Fibroblast of the aortic adventitia (primary cell): Measurements from ENCODE around the gene ENPP6. TPM values are rescaled to one million over a fixed set of nuclear protein-coding genes. Genes with fewer than 3 reads are reported as not detected.

Source experiments
- DNase-seq: peaks from one replicate; pipeline ENCODE4 v3.0.0-alpha.2; 2010; ENCODE audit warnings: low read depth
- H3K4me3 ChIP-seq: 2 replicates; pipeline ENCODE4 v1.5.1; 2011; ENCODE audit warnings: low read depth, mild to moderate bottlenecking, control low read depth, low read length, moderate library complexity
- total RNA-seq: library from RNA; depleted of rRNA; stranded (reverse); fragments of >200 nt; gene quantifications from 2 replicates; pipeline ENCODE4 v1.2.3, GENCODE V29; 2012; ENCODE audit warnings: low replicate concordance
- TF ChIP-seq, protein P1 (sequence below): IDR thresholded peaks from 2 replicates; pipeline ENCODE4 v1.5.1; 2011; ENCODE audit warnings: mild to moderate bottlenecking, low read length, control low read depth, inconsistent platforms; ENCODE audit not compliant: insufficient read depth

Gene ENPP6
- total RNA-seq, 1 donor: 0.18 TPM

DNA sequence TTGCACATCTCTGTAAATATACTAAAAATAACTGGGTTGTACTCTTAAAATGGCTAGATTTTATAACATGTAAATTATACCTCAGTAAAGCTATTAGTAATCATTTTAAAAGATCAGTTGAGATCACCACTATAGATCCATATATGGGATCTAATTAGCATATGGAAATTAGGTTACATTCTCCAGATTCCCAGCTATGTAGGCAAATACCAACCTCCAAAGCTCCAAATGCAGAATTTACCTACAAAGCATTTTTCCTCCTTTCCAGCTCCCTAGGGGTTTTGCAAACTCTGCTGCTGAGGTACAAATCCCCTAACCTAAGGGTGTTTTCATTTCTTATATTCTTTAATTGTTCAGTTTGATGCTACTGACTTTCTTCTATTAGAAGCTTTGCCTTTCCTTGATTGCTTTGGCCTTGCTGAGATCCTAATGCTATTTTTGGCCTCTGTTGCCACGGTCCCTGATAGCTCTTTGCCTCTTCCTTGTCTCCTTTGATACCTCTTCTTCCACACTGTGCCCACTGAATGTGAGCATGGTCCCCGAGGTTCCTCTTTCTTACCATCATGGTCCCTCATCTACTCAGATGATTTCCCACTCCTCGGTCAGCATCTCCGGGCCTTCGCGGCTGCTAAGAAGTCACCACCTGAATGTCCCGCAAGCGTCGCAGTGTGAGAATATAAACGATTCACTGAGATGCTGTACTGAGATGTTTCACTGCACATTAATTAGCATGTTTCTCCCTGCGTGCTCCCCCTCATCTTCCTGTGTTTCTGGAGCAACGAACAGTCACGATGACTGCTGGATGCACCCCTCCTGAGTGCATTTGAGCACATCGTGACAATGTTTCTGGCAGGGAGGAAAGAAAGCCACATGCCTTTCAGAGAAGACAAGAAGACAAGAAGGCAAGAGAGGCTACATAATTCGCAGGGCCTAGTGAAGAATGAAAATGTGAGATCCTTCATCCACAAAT, 23.8 kb downstream of the ENPP6 start:
- TF ChIP-seq, protein P1, sequence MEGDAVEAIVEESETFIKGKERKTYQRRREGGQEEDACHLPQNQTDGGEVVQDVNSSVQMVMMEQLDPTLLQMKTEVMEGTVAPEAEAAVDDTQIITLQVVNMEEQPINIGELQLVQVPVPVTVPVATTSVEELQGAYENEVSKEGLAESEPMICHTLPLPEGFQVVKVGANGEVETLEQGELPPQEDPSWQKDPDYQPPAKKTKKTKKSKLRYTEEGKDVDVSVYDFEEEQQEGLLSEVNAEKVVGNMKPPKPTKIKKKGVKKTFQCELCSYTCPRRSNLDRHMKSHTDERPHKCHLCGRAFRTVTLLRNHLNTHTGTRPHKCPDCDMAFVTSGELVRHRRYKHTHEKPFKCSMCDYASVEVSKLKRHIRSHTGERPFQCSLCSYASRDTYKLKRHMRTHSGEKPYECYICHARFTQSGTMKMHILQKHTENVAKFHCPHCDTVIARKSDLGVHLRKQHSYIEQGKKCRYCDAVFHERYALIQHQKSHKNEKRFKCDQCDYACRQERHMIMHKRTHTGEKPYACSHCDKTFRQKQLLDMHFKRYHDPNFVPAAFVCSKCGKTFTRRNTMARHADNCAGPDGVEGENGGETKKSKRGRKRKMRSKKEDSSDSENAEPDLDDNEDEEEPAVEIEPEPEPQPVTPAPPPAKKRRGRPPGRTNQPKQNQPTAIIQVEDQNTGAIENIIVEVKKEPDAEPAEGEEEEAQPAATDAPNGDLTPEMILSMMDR: no peak
- no peak overlapping the region for H3K4me3 ChIP-seq
- DNase-seq: no peak

DNA sequence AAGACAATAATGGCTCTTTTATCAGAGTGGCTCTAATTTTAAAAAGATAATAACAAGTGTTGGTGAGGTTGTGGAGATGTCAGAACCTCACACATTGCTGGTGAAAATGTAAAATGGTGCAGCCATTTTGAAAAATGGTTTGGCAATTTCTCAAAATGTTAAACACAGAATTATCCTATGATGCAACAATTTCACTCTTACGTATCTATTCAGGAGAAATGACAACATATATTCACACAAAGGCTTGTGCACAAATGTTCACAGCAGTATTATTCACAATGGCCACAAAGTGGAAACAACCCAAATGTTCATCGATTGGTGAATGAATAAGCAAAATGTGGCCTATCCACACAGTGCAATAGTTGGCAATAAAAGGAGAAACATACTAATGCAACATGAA, 24.7 kb downstream of the ENPP6 start:
- H3K4me3 ChIP-seq: no peak overlapping the region
- DNase-seq: no peak
- TF ChIP-seq, protein P1: no peak

DNA sequence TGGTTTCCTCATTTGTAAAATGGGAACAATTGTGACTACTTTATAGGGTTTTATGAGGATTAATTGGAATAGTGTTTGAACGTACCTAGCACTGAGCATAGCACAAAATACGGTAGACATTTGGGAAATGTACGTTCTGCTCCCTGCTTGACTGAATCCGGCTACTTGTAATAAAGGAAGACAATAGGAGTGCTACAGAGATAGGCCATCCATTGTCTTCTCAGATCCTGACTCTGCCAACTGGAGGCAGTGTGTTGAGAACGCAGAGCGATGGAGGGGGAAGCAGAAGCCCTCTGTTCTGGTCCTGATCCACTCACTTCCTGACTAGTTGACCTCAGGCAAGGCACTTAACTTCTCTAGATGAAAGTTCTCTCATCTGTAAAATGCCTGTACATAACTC, 26.4 kb downstream of the ENPP6 start:
- no peak overlapping the region for H3K4me3 ChIP-seq
- TF ChIP-seq, protein P1: no peak
- no peak for DNase-seq

DNA sequence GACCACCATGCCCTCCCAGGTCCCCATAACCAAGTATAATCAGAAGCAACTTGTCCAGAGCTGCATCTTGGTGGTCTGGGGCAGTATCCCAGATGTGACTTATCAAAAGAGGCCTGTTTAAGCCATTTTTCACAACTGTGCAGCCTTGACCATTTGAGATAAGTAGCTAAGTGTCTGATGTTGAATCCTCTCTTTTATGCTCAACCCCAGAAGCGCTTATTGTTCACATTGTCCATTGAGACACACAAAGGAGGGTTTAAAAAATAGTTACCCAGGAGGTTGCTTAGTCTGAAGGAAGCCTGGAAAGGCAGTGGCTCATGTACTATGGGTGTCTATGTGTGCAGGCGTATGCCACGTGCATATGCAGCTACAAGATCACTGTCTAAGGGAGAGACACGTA, 27.0 kb downstream of the ENPP6 start:
- DNase-seq: no peak
- H3K4me3 ChIP-seq: no peak overlapping the region

DNA sequence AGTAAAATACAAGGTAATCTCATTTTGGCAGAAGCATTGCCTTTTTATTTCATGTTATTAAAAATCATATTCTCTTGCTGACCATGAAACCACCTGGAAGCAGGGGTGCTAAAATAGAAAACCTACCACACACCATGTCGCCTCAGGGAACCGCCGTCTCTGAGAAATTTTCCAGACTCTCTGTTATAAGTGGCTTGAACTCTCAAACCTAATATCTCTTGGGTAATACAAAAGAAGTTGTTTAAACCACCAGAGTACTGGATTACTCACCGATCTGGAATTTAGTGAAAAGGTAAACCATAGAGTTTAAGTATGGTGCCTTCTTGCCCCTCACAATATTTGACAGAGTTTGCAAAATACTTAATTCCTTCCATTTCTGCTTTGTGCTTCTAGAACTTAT, 27.7 kb downstream of the ENPP6 start:
- H3K4me3 ChIP-seq: no peak overlapping the region
- TF ChIP-seq, protein P1: no peak
- DNase-seq: no peak

More for the DNA sequence above, 27.0 kb downstream of the ENPP6 start:
- TF ChIP-seq, protein P1: no peak

DNA sequence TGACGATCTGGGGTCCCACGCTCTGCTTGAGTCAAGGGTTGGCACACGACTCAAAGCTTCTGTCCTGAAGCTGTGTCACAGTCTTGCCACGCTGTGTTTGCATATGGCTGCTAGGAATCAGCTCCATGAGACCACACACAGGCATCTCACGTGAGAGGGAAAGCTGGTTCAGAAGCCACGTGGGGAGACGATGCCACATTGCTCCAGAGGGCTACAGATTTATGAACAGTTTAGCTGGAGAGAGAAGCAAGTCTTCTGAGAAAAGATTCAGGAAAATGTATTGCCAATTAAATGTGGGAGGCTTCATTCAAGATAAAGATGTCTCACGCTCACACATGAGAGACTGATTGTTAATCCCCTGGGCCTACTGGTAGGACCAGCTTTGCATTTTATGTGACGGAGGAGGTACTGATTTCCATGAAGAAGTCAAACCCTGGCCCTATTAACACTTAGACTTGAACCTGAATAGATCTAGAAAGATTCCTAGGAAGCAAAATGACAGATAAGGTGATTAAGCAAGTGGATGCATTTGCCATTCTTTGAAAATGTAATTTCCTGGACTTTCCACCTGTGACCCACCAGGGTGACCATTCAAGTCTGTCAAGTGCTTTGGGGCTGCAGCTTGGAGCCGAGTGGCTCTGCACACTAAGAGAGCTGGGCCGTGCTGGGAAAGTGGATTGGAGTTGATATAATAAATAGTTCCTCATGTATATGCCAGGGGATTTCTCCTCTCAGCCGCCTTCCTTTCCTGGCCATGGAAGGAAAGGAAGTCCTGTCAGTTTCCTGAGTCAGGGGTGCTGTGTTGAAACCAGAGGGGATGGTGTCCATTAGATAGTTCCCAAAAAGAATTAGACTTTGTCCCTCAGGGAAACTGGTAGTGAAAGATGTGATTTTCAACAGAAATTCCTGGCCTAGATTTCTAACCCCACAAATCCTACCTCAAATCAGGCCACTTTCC, 29.0 kb downstream of the ENPP6 start:
- TF ChIP-seq, protein P1: no peak
- DNase-seq: no peak
- no peak overlapping the region for H3K4me3 ChIP-seq
